ENCODE results near the gene TMEM250.

Gene TMEM250

DNA sequence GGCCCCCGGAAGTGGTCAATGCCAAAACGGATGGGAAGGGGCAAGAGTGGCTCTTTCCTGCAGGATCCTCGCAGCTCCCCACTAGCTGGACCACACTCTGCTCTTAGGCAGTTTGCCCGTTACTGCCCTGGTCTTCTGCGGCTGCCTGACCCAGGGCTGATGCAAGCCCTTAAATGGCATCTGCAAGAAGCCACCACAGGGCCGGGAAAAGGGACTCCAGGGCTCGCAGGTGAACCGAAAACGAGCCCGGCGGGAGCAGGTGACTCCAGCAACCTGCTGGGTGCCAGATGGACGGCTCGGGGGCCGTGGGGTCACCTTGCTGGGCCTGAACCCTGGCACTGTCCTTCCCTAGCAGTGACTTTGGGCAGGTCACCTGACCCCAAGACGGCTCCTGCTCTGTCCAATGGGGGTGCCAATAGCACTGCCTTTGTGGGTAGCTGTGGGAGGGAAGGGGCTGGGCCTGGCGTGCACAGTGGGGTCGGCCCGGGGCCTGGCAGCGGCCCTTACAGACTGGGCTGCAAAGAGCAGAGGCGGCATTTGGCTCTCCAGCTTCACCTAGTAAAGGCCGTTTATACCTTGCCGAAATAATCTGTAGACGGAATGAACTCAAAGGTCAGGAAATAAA lies 1.3 kb downstream of the TMEM250 start:
- peak overlapping the region; percentile 78 for H3K4me3 ChIP-seq (ENCODE audit: low read depth, low read length)
- TF ChIP-seq, protein P1, sequence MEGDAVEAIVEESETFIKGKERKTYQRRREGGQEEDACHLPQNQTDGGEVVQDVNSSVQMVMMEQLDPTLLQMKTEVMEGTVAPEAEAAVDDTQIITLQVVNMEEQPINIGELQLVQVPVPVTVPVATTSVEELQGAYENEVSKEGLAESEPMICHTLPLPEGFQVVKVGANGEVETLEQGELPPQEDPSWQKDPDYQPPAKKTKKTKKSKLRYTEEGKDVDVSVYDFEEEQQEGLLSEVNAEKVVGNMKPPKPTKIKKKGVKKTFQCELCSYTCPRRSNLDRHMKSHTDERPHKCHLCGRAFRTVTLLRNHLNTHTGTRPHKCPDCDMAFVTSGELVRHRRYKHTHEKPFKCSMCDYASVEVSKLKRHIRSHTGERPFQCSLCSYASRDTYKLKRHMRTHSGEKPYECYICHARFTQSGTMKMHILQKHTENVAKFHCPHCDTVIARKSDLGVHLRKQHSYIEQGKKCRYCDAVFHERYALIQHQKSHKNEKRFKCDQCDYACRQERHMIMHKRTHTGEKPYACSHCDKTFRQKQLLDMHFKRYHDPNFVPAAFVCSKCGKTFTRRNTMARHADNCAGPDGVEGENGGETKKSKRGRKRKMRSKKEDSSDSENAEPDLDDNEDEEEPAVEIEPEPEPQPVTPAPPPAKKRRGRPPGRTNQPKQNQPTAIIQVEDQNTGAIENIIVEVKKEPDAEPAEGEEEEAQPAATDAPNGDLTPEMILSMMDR (IDR thresholded peaks at IDR 0.05; ENCODE audit: low read depth, low read length): no peak
- no peak for TF ChIP-seq MYC (IDR thresholded peaks at IDR 0.05; ENCODE audit: low read depth, low read length)
- no peak for TF ChIP-seq POLR2A (IDR thresholded peaks at IDR 0.05; ENCODE audit: extremely low read depth, insufficient read length)
- TF ChIP-seq, protein P2, sequence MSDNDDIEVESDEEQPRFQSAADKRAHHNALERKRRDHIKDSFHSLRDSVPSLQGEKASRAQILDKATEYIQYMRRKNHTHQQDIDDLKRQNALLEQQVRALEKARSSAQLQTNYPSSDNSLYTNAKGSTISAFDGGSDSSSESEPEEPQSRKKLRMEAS (IDR thresholded peaks at IDR 0.05; ENCODE audit: low read depth, low read length): no peak
- DNase-seq (ENCODE audit: low read depth): peak; percentile 64

DNA sequence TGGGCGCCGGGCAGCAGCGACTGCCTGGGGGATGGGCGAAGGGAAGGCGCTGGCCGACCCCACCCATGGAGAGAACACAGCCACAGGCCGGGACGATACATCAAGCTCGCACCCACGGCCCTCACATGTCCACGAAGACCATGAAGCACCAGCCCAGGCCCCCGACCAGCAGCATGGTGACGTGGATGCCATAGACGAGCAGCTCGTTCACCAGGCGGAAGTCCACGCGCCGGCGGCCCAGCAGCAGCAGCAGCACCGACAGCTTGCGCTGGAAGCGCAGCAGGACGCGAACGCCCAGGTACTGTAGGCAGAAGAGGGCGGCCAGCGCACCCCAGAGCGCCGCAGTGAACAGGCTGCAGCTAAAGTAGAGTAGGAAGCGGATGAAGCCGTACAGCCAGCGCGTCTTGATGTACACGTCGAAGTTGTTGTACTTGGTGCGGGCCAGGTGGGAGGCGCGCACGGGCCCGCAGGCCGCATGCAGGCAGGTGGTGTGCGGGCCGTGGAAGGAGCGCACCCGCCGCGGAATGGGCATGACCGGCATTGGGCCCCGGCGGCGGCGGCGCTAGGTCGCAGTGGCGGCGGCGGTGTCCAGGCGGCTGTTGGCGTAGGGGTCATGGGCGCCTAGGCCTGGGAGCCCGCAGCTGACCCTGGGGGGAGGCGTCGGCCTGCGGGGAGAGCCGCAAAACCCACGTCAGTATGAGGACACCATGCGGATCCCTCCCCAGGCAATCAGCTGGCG lies 2.1 kb downstream of the TMEM250 start:
- no peak for DNase-seq (ENCODE audit: low read depth)
- H3K4me3 ChIP-seq (ENCODE audit: low read depth, low read length): no peak overlapping the region
- TF ChIP-seq, protein P2 (IDR thresholded peaks at IDR 0.05; ENCODE audit: low read depth, low read length): no peak
- TF ChIP-seq POLR2A (IDR thresholded peaks at IDR 0.05; ENCODE audit: extremely low read depth, insufficient read length): no peak
- TF ChIP-seq, protein P1 (IDR thresholded peaks at IDR 0.05; ENCODE audit: low read depth, low read length): no peak
- no peak for TF ChIP-seq MYC (IDR thresholded peaks at IDR 0.05; ENCODE audit: low read depth, low read length)

DNA sequence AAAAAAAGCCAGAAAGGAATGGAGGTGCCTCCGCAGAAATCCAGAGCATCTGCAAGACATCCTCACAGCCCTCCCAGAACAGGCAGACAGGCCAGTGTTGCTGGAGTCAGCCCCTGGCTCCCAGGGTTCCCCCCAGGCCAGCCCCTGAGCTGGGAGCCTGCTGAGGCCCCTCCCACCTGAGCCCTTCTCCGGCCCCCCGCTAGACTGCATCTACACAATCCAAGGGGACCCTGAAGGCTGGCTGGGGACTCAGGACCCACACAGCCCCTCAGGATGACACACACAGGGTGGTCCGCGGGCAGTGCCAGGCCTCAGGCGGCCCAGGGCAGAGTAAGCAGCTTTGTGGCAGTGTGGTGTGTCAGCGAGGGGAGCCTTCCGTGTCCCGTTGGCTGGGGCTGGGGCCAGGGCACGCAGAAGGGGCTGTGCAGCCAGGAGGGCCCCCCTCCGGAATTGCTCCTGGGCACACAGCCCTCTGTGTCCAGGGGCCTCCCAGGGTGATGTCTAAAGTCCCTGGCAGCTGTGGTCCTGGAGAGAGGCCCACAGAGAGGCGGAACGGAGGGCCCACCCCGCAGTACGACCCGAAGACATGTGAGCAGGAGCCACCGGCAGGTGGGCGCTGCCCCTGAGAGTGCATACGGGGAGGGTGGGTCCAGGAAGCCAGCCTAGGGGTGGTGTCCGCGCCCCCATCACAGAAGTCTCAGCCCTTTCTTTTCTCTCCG lies 2.9 kb downstream of the TMEM250 start:
- TF ChIP-seq, protein P1 (IDR thresholded peaks at IDR 0.05; ENCODE audit: low read depth, low read length): no peak
- TF ChIP-seq, protein P2 (IDR thresholded peaks at IDR 0.05; ENCODE audit: low read depth, low read length): no peak
- TF ChIP-seq MYC (IDR thresholded peaks at IDR 0.05; ENCODE audit: low read depth, low read length): no peak
- TF ChIP-seq POLR2A (IDR thresholded peaks at IDR 0.05; ENCODE audit: extremely low read depth, insufficient read length): no peak
- no peak overlapping the region for H3K4me3 ChIP-seq (ENCODE audit: low read depth, low read length)
- DNase-seq (ENCODE audit: low read depth): no peak

DNA sequence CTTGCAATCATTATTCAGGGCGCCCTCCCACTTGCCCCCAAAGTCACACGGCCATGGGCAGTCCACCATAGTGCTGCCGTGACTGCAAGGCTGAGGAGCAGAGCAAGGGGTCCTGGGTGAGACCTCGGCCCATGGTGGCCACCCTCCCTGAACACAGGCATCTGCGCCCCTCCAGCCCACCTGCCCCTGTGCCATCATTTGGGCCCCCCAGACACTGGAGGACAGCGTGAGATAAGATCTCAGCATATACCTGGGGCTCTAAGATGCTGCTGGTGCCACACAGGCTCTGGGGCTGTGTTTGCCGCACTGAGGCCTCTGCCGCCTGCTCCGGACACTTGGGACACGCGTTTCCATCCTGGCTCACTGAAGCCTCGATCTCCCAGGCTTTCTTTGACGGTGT lies 3.5 kb downstream of the TMEM250 start:
- no peak for DNase-seq (ENCODE audit: low read depth)
- no peak overlapping the region for H3K4me3 ChIP-seq (ENCODE audit: low read depth, low read length)
- TF ChIP-seq POLR2A (IDR thresholded peaks at IDR 0.05; ENCODE audit: extremely low read depth, insufficient read length) (no peak), MYC (IDR thresholded peaks at IDR 0.05; ENCODE audit: low read depth, low read length) (no peak)
- TF ChIP-seq, protein P2 (IDR thresholded peaks at IDR 0.05; ENCODE audit: low read depth, low read length): no peak
- TF ChIP-seq, protein P1 (IDR thresholded peaks at IDR 0.05; ENCODE audit: low read depth, low read length): no peak

DNA sequence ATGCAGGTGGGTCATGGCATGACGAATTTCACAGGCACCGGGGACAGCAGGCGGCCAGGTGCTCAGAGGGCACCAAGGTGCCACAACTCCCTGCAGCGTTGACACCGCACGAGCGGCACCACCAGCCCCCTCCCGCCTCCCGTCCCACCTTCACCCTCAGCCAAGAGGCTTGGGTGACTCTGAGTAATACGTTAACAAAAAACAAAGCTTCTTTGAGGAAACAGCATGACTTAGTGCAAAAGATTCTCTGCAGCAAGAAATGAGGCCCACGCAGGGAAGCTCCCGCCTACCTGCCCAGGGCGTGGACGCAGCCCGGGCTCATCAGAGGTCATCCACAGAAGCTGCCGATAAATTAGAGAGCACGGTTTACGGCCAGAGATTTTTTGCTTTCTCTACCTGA lies 4.1 kb downstream of the TMEM250 start:
- H3K4me3 ChIP-seq (ENCODE audit: low read depth, low read length): no peak overlapping the region
- DNase-seq (ENCODE audit: low read depth): no peak
- no peak for TF ChIP-seq POLR2A (IDR thresholded peaks at IDR 0.05; ENCODE audit: extremely low read depth, insufficient read length)
- TF ChIP-seq MYC (IDR thresholded peaks at IDR 0.05; ENCODE audit: low read depth, low read length): no peak
- TF ChIP-seq, protein P2 (IDR thresholded peaks at IDR 0.05; ENCODE audit: low read depth, low read length): no peak
- TF ChIP-seq, protein P1 (IDR thresholded peaks at IDR 0.05; ENCODE audit: low read depth, low read length): no peak
